Thoracic aorta (tissue), 2 donors: ENCODE measurements around the gene TFF3. TPM values are rescaled to one million over a fixed set of nuclear protein-coding genes. Genes with fewer than 3 reads are reported as not detected.

ENCODE experiments used
- ATAC-seq: fragments of 150-250 bp; one replicate; pipeline ENCODE4 v1.8.0; 2017; ENCODE audit warnings: low read depth; ENCODE audit not compliant: insufficient number of reproducible peaks, low FRiP score
- DNase-seq: peaks from one replicate; pipeline ENCODE4 v3.0.0-alpha.2; 2020; ENCODE audit warnings: low spot score
- H3K27ac ChIP-seq, 2 donors: fragments of 200-600 bp; sonication (generic); 1 replicate in 1 of 2; 2 replicates in 1 of 2; pipeline ENCODE4 v1.5.1; 2016; ENCODE audit warnings: mild to moderate bottlenecking in 2 of 2, moderate library complexity in 2 of 2
- H3K27me3 ChIP-seq: fragments of 200-600 bp; sonication (generic); replicated peaks from 2 replicates; pipeline ENCODE4 v1.6.0; 2016; ENCODE audit warnings: mild to moderate bottlenecking; ENCODE audit not compliant: insufficient read depth
- H3K36me3 ChIP-seq: fragments of 200-600 bp; sonication (generic); one replicate; pipeline ENCODE4 v1.5.1; 2016
- H3K4me1 ChIP-seq, 2 donors: fragments of 200-600 bp; sonication (generic); 1 replicate in 1 of 2; 2 replicates in 1 of 2; pipeline versions ENCODE4 v1.5.1 to v1.6.0; 2016; ENCODE audit warnings: low read depth in 2 of 2, mild to moderate bottlenecking in 1 of 2; ENCODE audit not compliant: control insufficient read depth in 1 of 2
- H3K4me3 ChIP-seq: fragments of 200-600 bp; sonication (generic); 2 replicates; pipeline ENCODE4 v1.5.1; 2016; ENCODE audit warnings: mild to moderate bottlenecking
- H3K9me3 ChIP-seq: fragments of 200-600 bp; sonication (generic); 2 replicates; pipeline ENCODE4 v1.5.1; 2016
- total RNA-seq, 2 donors: library from RNA; depleted of rRNA; stranded (reverse); fragments of >200 nt; gene quantifications; one replicate each; pipeline versions ENCODE4 v1.1.0 to v1.2.3, GENCODE V29; 2016
- TF ChIP-seq, protein P1 (sequence below): fragments of 200-600 bp; sonication (generic); IDR thresholded peaks from one replicate; pipeline ENCODE4 v1.5.1; 2019; ENCODE audit warnings: antibody characterized with exemption

TFF3 gene
- total RNA-seq, 2 donors from 2014 or later: 3.2 TPM; not detected in 1

DNA sequence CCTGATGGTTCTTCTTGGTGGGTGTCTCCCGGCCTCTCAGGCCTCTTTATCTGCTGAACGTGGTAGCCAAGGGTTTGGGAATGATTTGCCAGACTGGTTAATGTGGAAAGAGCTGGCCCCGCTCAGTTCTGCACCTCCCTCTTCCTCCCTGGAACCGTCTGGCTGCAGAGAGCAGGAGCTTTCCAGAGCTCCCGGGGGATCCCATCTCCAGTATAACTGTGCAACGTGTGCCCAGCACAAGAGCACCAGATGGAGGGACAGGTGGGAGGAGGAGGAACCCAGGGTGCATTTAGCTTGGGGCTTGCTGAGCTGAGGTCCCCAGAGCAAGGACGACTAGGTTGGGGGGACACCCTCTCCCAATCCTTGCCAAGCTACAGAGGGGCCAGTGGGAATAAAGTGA lies 46.1 kb upstream of the TFF3 start:
- Histone ChIP-seq H3K27me3 (no peaks in the 10 kb centered on the region), H3K36me3 (no peaks in the 10 kb centered on the region), H3K9me3 (no peaks in the 10 kb centered on the region), H3K4me3 (no peak overlapping the region), H3K27ac (no peak overlapping the region), H3K4me1 (no peaks in the 10 kb centered on the region)
- ATAC-seq (no peak), DNase-seq (no peak)
- TF ChIP-seq, protein P1, sequence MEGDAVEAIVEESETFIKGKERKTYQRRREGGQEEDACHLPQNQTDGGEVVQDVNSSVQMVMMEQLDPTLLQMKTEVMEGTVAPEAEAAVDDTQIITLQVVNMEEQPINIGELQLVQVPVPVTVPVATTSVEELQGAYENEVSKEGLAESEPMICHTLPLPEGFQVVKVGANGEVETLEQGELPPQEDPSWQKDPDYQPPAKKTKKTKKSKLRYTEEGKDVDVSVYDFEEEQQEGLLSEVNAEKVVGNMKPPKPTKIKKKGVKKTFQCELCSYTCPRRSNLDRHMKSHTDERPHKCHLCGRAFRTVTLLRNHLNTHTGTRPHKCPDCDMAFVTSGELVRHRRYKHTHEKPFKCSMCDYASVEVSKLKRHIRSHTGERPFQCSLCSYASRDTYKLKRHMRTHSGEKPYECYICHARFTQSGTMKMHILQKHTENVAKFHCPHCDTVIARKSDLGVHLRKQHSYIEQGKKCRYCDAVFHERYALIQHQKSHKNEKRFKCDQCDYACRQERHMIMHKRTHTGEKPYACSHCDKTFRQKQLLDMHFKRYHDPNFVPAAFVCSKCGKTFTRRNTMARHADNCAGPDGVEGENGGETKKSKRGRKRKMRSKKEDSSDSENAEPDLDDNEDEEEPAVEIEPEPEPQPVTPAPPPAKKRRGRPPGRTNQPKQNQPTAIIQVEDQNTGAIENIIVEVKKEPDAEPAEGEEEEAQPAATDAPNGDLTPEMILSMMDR: no peak

DNA sequence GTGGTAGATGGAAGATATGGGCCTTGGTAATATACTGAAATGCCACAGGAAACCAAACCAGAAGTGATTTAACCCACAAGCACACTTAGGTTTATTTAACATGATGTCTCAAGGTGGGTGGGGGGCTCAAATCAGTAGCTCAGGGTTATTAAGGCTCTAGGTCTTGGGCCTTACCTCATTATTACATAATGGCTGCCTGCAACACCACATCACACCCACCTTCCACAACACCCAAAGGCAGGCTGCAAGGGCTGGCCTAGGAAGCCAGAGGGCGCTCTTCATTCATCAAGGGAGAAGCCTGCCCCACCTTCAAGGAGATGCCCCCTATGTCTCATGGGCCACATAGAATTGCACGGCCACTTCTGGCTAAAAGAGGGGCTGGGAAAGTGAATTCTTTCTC lies 45.1 kb upstream of the TFF3 start:
- no peak overlapping the region for H3K27ac ChIP-seq
- TF ChIP-seq, protein P1: no peak
- H3K27me3 ChIP-seq: no peaks in the 10 kb centered on the region
- no peaks in the 10 kb centered on the region for H3K36me3 ChIP-seq
- no peaks in the 10 kb centered on the region for H3K4me1 ChIP-seq
- ATAC-seq (no peak), DNase-seq (no peak)
- H3K4me3 ChIP-seq: no peak overlapping the region
- peaks cover 4% of the 10 kb centered on the region for H3K9me3 ChIP-seq

DNA sequence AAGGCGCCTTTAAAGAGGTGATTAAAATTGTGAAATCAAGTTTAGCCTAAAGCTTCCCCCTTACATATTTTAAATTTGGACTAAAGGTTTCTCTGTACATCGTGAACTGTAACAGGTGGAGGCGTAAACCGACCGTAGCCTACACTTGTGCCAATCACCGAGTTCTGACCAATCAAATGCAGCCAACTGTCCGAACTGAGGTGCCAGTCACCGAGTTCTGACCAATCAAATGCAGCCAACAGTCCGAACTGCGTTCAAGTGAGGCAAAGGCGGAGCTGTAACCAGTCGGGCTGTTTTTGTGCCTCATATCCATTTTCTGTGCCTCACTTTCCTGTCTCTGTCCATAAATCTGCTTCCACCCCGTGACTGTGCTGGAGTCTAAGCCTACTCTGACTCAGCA lies 43.7 kb upstream of the TFF3 start:
- no peaks in the 10 kb centered on the region for H3K36me3 ChIP-seq
- H3K4me1 ChIP-seq: no peaks in the 10 kb centered on the region
- H3K27me3 ChIP-seq: no peaks in the 10 kb centered on the region
- TF ChIP-seq, protein P1: no peak
- no peak overlapping the region for H3K27ac ChIP-seq
- peaks cover 4% of the 10 kb centered on the region for H3K9me3 ChIP-seq
- DNase-seq: no peak
- no peak for ATAC-seq
- no peak overlapping the region for H3K4me3 ChIP-seq

DNA sequence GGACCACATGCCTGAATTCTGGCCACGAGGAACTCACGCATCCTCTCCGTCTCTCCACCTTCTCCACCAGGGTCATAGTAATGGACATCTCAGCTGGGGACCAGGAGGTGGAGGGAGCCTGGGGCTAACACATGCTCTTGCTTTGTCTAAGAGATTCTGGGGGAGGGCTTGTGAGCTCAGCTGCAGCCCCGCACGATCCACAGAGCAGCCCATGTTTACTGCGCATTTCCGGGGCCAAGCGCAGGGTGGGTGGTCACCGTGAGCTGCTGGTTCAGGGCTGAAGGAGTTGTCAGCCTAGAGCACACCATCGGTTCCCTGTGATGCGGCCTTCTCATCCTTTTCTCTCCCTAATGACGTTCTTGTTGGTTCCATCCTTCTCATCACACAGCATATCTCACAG lies 43.1 kb upstream of the TFF3 start:
- no peak overlapping the region for H3K4me3 ChIP-seq
- H3K9me3 ChIP-seq: peaks cover 4% of the 10 kb centered on the region
- no peaks in the 10 kb centered on the region for H3K27me3 ChIP-seq
- H3K4me1 ChIP-seq: no peaks in the 10 kb centered on the region
- ATAC-seq (no peak), DNase-seq (no peak)
- H3K36me3 ChIP-seq: no peaks in the 10 kb centered on the region
- no peak overlapping the region for H3K27ac ChIP-seq
- TF ChIP-seq, protein P1: no peak

DNA sequence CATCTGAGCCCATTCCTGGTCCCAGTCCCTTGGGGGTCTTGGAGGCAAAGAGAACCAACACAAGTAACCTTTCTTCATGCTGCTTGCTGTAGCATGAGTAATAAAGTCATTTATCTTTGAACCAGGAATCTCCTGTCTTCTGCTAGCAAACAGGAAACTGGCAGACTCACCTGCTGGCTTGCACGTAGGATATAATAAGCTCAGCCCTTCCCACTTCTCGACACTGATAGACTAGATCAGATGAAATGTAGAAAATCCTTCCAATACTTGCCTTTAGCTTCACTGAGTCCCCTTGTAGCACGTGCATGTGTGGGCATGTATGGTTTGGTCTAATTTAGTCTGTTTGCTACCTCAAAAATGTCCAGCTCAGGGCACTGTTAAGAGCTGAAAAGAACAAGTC lies 42.1 kb upstream of the TFF3 start:
- no peak overlapping the region for H3K4me3 ChIP-seq
- H3K27me3 ChIP-seq: no peaks in the 10 kb centered on the region
- ATAC-seq: no peak
- DNase-seq: no peak
- TF ChIP-seq, protein P1: no peak
- peaks cover 4% of the 10 kb centered on the region for H3K9me3 ChIP-seq
- H3K4me1 ChIP-seq: no peaks in the 10 kb centered on the region
- no peaks in the 10 kb centered on the region for H3K36me3 ChIP-seq
- H3K27ac ChIP-seq: no peak overlapping the region
